T-helper 9 cell (primary cell): ENCODE results near the gene C19orf85.

Experiments used
- DNase-seq: peaks from one replicate; pipeline ENCODE4 v3.0.0-alpha.2; 2020

Gene C19orf85

DNA sequence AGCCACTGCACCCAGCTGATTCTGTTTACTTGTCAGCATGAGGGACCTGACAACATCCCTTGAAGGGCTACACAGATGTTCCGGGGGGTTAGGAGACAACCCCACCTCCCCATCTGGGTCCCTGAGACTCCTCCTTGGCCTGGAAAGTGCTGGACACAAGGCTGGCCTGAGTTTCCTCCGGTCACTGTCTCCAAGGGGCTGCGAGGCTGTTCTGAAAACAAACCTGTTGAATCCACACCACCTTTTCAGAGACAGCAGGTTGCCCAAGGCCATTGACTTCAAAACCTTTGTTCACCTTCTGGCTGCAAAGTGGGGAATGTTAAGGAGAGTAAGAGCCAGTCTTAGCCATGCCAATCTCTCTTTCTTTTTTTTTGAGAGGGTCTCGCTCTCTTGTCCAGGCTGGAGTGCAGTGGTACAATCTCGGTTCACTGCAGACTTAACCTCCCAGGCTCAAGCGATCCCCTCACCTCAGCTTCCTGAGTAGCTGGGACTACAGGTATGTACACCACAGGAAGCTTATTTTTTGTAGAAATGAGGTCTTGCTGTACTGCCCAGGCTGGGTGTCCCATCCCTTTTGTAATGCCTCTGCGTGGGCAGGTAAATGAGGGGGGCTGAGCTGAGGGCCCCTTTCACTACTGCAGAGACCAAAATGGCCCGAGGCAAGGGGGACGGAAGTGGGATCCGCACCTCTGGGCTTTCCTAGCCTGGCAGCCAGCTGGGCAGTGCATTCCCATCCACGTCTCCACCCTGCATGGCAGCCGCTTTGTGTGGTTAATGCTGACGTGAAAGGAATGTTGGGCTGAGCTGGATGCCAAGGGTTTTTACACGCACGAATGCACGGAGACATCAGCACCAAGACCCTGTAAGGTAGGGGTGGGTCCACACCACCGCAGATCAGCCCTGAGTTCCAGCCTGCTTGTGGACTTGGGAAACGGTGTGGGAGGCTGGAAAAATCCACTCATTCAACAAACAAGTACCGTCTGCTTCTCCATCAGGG lies 10.0 kb upstream of the C19orf85 start:
- DNase-seq: no peak

DNA sequence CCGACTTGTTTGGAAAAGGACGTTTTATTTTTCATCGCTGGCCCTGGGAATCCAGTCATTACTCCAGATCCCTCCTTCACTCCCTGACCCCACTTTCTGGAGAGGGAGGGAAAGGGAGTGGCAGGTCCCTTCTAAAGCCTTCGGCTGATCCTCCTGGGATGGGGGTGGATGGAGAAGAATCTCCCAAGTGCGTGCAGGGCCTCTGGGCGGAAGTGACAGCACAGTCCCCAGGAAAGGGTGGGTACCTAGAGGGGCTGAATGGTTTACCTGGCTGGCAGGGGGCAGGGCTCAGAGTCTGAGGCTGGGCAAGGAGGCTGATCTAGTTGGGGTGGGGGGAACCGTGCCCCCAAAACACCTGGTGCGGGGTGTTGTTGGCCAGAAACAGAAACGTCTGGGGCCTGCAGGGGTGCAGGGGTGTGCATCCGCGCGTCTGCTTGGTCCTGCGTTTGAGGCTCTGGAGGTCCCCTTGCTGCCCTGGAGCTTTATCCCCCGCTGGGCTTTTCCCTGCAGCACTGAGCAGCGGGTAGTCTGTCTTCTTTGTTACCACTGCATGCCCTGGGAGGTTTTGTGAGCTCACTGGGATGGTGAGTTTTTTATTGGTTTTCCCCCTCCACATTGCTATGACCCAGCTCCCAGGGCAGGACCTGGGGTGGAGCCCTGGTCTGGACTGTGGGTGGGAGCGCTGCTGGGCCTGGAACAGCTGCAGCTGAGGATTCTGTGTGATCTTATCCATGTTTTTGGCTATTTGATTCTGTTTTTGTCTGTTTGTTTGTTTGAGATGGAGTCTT lies 8.9 kb upstream of the C19orf85 start:
- DNase-seq: no peak

- DNase-seq: no peak
Observed at GRCh38 chr19:55472463-55472862, 7.9 kb upstream of the C19orf85 start.

- no peak for DNase-seq
Observed at GRCh38 chr19:55471266-55471665, 6.7 kb upstream of the C19orf85 start.

- DNase-seq: no peak
Observed at GRCh38 chr19:55468054-55468393, 3.5 kb upstream of the C19orf85 start.

DNA sequence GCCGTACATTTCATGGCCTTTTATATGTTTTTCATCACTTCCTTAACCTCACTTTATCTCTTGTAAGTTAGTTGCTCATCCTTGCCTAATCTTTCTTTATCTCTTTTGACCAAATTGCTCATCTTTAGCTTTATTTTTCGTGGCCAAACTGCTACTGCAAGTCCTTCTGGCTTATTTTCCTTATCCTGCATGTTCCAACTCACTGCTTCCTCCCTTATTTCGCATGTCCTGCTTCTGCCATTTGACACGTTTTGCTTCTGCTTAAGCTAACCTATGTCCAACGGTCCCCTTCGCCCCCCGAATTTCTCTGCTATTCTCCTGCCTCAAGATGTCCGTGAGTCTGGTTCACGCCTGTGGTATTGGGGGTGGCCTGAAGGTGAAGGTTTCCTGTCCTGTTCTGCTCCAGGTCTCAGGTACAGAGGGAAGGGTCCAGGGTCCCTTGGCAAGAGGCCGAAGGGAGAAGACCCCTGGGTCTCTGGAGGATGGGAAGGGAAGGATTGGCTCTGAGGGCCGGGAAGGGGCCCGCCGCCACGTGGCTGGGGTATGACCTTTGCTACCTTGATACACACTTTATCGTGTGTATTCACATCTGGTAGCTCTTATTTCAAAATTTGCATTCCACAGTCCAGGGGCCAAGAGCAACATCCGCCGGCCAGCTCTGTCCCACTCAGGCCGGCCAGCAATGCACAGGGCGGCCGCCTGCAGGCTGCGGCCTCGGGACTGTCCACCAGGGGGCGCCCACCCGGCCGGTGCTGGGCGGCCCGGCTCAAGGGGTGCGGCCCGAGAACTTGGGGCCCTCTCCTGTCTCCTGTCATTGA lies 2.9 kb upstream of the C19orf85 start:
- peak; percentile 77 for DNase-seq

DNA sequence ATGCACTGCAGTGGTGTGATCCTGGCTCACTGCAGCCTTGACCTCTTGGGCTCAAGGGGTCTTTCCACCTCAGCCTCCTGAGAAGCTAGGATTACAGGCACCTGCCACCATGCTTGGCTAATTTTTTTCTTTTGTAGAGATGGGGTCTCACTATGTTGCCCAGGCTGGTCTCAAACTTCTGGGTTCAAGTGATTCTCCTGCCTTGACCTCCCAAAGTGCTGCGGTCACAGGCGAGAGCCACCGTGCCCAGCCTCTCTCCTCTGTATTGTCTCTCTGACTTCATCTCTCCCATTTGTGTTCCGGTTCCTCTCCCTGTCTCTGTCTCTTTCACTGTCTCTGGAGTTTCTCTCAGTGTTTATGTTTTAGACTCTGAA lies 1.7 kb upstream of the C19orf85 start:
- DNase-seq: no peak

GRCh38 chr19:55465460-55466240 lies 1.1 kb upstream of the C19orf85 start:
- DNase-seq: no peak

DNA sequence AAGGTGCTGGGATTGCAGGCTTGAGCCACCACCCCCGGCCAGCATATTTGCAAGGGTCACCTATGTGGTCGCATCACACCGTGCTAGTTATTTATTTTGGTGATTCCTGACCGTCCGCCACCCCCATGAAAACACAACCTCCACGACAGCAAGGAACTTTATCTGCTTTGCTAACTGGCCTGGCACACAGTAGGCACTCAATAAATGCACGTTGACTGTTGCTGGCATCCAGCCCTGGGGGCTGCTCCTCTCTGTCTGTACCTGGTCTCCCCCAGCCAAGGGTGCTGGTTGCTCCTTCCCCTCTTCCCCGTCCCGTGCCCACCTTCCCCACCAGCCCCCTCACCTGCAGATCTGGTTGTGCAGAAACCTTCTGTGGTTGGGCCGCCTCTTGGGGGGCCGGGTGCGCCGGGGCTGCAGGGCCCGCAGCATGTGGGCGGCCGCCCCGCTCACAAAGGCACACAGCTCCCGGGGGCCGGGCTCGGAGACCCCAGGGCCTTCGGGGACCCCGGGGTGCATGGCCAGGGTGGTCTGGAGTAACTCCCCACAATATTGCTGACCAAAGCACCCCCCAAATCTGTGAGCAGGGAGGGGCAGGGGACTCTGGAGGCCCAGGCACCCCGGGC lies 401 bp downstream of the C19orf85 start:
- no peak for DNase-seq

DNA sequence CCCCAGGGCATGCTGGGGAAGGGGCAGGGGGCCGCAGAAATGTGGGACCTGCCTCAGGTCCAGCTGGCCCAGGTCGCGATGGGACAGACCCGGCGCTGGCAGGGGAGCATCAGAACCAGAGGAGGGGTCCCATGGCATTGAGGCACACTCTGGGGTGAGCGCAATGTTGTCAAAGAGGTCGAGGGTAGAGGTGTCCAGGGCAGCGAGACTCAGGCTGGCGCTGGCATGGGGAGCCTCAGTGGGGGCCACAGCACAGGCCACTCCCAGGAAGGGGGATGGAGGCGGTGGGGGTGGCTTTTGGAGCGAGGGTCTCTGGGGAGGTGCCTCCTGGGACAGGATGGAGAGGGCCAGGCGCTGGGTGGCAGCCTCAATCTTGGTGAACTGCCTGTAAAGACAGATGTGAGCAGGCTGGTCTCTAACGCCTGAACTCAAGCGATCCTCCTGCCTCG lies 944 bp downstream of the C19orf85 start:
- no peak for DNase-seq

GRCh38 chr19:55462722-55463121 lies 1.8 kb downstream of the C19orf85 start:
- DNase-seq: no peak

DNA sequence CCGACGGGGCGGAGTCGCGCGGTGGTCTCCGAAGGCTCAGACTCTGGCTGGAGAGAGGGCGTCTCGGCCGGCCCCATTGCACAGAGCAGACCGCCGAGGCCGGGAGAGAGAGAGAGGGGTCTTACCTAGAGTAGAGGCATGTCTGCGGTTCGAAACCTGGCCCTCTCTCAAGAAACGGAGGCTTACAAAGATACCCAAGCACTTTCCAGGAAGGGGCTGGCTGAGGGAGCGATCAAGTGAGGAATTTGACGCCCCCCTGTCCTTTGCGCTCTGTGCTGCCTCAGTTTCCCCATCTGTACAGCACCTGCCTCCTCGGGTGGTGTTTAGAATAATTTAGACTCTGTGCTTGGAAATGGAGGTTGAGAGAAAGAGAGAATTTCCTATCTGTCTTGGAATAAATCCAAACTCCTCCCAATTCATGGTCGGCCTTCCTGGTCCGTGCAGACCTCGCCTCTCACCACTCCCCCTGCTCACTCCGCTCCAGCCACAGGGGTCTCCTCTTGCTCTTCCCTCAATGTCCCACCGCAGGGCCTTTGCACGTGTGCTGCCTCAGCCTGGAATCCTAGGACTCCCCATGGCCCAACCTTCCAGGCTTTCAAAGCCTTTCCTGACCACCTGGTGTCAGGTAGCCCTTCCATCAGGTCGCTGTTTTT lies 2.5 kb downstream of the C19orf85 start:
- no peak for DNase-seq

GRCh38 chr19:55461259-55461973 lies 3.1 kb downstream of the C19orf85 start, which contains the start of gene ISOC2:
Gene ISOC2, minus strand, starts transcription at chr19:55461642. Its CDS starts 5,156 bp downstream, at chr19:55456486.
- peak; percentile 100 for DNase-seq

DNA sequence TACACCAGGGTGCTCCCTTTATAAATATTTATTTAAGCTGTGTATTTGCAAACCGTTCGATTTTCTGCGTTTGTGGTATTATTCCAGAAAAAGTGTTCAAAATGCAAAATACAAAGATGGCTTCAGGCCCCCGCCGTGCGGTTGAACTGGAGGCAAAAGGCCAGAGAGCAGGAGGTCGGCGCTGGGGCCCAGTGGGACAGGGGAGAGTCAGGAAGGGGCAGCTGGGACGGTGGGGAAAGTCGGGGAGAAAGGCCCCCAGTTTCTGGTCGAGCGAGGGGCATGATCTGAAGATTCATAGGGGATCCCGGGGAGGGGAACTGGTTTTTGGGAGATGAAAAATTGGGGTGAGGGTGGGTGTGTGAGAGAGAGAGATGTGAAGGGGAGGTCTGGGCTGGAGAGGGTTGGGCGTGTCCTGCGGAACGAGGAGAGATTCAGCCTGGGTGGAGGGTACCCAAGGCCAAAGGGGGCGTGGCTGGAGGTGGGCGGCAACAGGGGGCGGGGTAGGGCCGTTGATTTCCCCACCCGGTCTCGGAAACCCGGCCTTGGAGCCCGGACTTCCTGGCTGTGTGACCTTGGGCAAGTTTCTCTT lies 3.8 kb downstream of the C19orf85 start:
- DNase-seq: no peak

DNA sequence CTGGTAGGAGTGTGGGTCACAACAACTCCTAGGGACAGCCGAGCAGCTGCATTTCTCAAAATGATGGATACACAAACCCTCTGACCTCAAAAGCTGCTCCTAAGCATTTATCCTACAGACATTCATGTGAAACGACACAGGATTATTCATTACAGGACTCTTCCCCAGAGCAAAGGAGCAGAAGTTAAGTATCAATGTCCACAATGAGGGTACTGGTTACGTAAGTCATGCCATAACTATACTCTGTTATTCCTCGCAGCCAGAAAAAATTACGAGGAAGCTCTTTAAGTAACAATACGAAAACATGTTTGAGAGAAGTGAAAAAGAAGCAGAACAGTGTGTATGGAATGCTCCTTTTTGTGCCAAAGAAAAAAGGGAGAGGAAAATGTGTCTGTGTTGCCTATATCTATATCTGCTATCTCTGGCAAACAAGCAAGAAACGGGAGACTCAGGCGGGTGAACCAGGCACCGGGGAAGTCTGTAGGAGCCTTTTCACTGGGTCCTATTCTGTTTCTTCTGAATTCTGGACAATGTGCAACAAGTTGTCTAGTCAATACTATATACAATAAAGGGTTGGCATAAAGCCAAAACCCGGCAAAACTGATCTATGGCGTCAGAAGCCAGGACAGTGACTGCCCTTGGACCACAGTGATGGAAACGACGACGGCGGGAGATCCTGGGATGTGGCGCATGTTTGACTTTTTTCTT lies 4.4 kb downstream of the C19orf85 start:
- DNase-seq: no peak

DNA sequence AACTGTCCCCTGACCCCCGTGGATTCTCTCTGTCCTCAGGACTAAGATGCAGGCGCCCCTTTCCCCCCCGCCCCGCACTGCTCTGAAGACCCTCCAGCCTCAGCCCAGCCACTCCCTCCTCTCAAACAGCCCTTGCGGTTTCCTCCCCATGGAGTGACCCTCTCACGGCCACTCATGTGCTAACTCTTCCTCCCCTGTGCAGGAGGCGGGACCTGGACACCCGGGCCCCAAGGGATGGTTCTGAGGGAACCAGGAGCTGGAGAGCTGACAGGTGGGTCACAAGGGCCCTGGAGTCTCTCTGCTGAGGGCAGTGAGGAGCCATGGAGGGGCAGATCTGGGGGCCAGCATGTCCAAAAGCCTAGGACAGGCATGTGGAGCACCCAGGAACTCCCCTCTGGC lies 5.0 kb downstream of the C19orf85 start:
- no peak for DNase-seq

DNA sequence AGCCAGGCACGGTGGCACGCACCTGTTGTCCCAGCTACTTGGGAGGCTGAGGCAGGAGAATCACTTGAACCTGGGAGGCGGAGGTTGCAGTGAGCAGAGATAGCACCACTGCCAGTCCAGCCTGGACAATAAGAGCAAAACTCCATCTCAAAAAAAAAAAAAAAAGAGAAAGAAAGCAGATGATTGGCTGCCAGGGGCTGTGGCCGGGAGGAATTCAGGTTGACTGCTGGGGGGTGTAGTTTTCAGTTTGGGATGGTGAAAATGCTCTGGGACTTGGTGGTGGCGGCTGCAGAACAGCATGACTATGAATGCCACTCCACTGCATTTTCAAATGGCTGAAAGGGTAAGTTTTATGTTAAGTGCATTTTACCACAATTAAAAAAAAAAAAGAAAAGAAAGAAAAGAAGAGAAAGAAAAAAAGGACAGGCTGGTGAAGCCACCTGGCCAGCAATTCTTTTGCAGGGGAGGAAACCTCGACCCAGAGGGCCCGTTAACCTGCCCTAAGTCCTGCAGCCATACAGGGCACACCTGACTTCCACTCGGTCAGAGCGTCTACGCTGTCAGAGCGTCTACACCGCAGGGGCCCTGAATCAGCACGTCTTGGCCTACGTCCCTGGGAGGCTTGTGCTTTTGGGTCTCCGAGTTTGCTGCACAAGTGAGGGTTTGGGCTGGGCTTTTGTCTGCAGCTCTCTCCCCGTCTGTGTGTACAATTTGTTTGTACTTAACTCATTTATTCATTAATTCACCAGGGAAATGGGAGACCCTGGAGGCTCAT lies 6.7 kb downstream of the C19orf85 start:
- DNase-seq: no peak

- no peak for DNase-seq
Observed at GRCh38 chr19:55456347-55456746, 8.2 kb downstream of the C19orf85 start.
